Neural progenitor cell (in vitro differentiated cells): ENCODE results near the gene TEAD1. TPM values are rescaled to one million over a fixed set of nuclear protein-coding genes. Genes with fewer than 3 reads are reported as not detected.

ENCODE experiments used
- DNase-seq: peaks from one replicate; pipeline ENCODE4 v3.0.0-alpha.2; 2016; ENCODE audit warnings: low spot score
- H2AFZ ChIP-seq: fragments of 200-600 bp; sonication (generic); replicated peaks from 2 replicates; pipeline ENCODE4 v1.6.1; 2016; ENCODE audit warnings: antibody characterized with exemption
- H3F3A ChIP-seq: fragments of 200-600 bp; sonication (generic); 2 replicates; pipeline ENCODE4 v1.6.1; 2016; ENCODE audit warnings: antibody characterized with exemption, low read depth
- H3K27ac ChIP-seq: fragments of 200-600 bp; sonication (generic); 2 replicates; pipeline ENCODE4 v1.5.1; 2016; ENCODE audit warnings: mild to moderate bottlenecking
- H3K27me3 ChIP-seq: fragments of 200-600 bp; sonication (generic); 2 replicates; pipeline ENCODE4 v1.6.1; 2016; ENCODE audit warnings: mild to moderate bottlenecking, moderate library complexity
- H3K36me3 ChIP-seq: fragments of 200-600 bp; sonication (generic); 2 replicates; pipeline ENCODE4 v1.5.1; 2016
- H3K4me1 ChIP-seq: fragments of 200-600 bp; sonication (generic); 2 replicates; pipeline ENCODE4 v1.6.1; 2016; ENCODE audit warnings: mixed run types
- H3K4me2 ChIP-seq: fragments of 200-600 bp; sonication (generic); 2 replicates; pipeline ENCODE4 v1.6.1; 2016
- H3K4me3 ChIP-seq: fragments of 200-600 bp; sonication (generic); 2 replicates; pipeline ENCODE4 v1.5.1; 2016
- H3K79me2 ChIP-seq: fragments of 200-600 bp; sonication (generic); 2 replicates; pipeline ENCODE4 v1.6.1; 2016; ENCODE audit warnings: low read depth
- H3K9ac ChIP-seq: fragments of 200-600 bp; sonication (generic); 2 replicates; pipeline ENCODE4 v1.6.1; 2016
- H3K9me3 ChIP-seq: fragments of 200-600 bp; sonication (generic); 2 replicates; pipeline ENCODE4 v1.5.1; 2016; ENCODE audit warnings: low read depth
- H4K20me1 ChIP-seq: fragments of 200-600 bp; sonication (generic); 2 replicates; pipeline ENCODE4 v1.6.1; 2016; ENCODE audit warnings: low read depth
- H3K27ac Mint-ChIP-seq: 3 replicates; pipeline ENCODE4 v1.8.0; 2021; ENCODE audit warnings: mixed read lengths
- H3K27me3 Mint-ChIP-seq: 2 replicates; pipeline ENCODE4 v1.8.0; 2022; ENCODE audit warnings: low read depth, mild to moderate bottlenecking, inconsistent platforms, moderate library complexity, mixed read lengths; ENCODE audit not compliant: insufficient read depth
- H3K36me3 Mint-ChIP-seq: 3 replicates; pipeline ENCODE4 v1.8.0; 2021; ENCODE audit warnings: mixed read lengths
- H3K4me1 Mint-ChIP-seq: 3 replicates; pipeline ENCODE4 v1.8.0; 2021; ENCODE audit warnings: mixed read lengths
- H3K4me3 Mint-ChIP-seq: 3 replicates; pipeline ENCODE4 v1.8.0; 2021; ENCODE audit warnings: mild to moderate bottlenecking, moderate library complexity, mixed read lengths
- H3K9me3 Mint-ChIP-seq: 3 replicates; pipeline ENCODE4 v1.8.0; 2020; ENCODE audit warnings: mixed read lengths
- EZH2 ChIP-seq: fragments of 200-600 bp; sonication (generic); IDR thresholded peaks from 2 replicates; pipeline ENCODE4 v1.6.1; 2017; ENCODE audit warnings: antibody characterized with exemption, mild to moderate bottlenecking, moderate library complexity
- EZH2phosphoT487 ChIP-seq: fragments of 200-600 bp; sonication (generic); IDR thresholded peaks from 2 replicates; pipeline ENCODE4 v1.6.1; 2017; ENCODE audit warnings: antibody characterized with exemption
- total RNA-seq: library from RNA; depleted of rRNA; stranded (reverse); fragments of >200 nt; gene quantifications from 2 replicates; pipeline ENCODE4 v1.2.3, GENCODE V29; 2015; ENCODE audit warnings: low replicate concordance
- TF ChIP-seq, protein P1 (sequence below): fragments of 200-600 bp; sonication (generic); IDR thresholded peaks from 2 replicates; pipeline ENCODE4 v1.5.1; 2017; ENCODE audit warnings: antibody characterized with exemption, mild to moderate bottlenecking

Gene TEAD1
- total RNA-seq, 1 donor from 2014 or later, result 98.3 TPM

DNA sequence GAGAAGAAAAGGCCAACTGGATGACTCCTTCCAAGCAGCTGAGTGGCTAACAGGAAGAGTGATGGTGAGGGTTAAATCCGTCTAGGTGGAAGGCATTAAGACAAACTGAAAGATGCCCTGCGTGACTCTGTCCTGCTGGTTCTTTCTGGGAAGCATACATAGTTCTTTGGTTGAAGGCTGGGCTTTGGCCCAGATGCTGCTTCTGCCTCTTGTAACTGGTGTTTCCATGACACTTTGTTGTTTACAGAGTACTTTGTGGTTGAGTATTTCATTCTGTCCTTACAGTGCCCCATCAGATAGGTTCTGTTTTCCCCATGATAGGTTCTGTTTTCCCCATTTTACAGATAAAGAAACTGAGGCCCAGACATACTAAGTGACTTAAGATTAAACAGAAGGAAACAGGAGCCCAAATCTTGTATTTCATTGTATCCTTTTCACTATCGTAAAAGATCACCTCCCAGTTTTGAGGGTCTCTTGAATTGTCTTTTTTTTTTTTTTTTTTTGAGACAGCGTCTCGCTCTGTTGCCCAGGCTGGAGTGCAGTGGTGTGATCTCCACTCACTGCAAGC lies 210.6 kb downstream of the TEAD1 start:
- H3K27me3 ChIP-seq, result no peaks in the 10 kb centered on the region
- no peaks in the 10 kb centered on the region for H3K9me3 ChIP-seq
- Mint-ChIP-seq H3K4me1 (peaks cover 19% of the 10 kb centered on the region), H3K4me3 (no peak overlapping the region), H3K9me3 (no peaks in the 10 kb centered on the region), H3K36me3 (peaks cover 57% of the 10 kb centered on the region), H3K27ac (peak overlapping the region; percentile 75), H3K27me3 (peaks cover 2% of the 10 kb centered on the region)
- no peaks in the 10 kb centered on the region for H3K79me2 ChIP-seq
- TF ChIP-seq, protein P1, sequence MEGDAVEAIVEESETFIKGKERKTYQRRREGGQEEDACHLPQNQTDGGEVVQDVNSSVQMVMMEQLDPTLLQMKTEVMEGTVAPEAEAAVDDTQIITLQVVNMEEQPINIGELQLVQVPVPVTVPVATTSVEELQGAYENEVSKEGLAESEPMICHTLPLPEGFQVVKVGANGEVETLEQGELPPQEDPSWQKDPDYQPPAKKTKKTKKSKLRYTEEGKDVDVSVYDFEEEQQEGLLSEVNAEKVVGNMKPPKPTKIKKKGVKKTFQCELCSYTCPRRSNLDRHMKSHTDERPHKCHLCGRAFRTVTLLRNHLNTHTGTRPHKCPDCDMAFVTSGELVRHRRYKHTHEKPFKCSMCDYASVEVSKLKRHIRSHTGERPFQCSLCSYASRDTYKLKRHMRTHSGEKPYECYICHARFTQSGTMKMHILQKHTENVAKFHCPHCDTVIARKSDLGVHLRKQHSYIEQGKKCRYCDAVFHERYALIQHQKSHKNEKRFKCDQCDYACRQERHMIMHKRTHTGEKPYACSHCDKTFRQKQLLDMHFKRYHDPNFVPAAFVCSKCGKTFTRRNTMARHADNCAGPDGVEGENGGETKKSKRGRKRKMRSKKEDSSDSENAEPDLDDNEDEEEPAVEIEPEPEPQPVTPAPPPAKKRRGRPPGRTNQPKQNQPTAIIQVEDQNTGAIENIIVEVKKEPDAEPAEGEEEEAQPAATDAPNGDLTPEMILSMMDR, result no peak
- TF ChIP-seq EZH2phosphoT487 (no peak), EZH2 (no peak)
- H3K4me2 ChIP-seq, result no peak overlapping the region
- H3F3A ChIP-seq, result peaks cover 6% of the 10 kb centered on the region
- H3K4me1 ChIP-seq, result peaks cover 3% of the 10 kb centered on the region
- H3K9ac ChIP-seq, result no peak overlapping the region
- DNase-seq, result no peak
- H3K36me3 ChIP-seq, result no peaks in the 10 kb centered on the region
- no peak overlapping the region for H3K4me3 ChIP-seq
- H3K27ac ChIP-seq, result no peak overlapping the region
- peaks cover 20% of the 10 kb centered on the region for H4K20me1 ChIP-seq
- H2AFZ ChIP-seq, result no peak overlapping the region

DNA sequence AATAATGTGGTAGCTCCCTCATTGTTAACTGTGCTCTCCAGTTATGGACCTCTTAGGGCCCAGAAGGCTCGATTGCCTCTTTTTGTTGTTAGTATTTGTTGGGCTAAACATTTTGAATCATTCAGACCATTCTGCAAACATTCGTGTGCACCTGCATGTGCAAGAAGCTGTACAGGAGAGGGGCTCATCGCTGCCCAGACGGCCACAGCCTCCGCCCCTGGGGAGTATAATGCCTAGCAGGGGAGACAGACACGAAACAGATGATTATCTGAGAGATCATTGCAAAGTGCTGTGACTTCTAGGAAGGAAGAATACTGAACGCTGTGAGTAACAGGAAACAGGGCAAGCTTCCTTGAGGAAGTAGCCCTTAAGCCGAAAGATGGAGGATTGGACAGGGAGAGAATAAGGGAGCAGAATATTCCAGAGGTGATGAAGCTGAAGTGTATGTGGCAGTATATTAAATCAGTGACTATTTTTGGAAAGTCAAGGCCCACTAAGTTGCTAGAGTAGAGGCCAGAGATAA lies 211.6 kb downstream of the TEAD1 start:
- no peak for DNase-seq
- Histone ChIP-seq H3K4me3 (no peak overlapping the region), H3K4me2 (no peak overlapping the region), H3K79me2 (no peaks in the 10 kb centered on the region), H3K9ac (no peak overlapping the region), H3K36me3 (no peaks in the 10 kb centered on the region), H3K27ac (no peak overlapping the region), H3K4me1 (peaks cover 3% of the 10 kb centered on the region), H2AFZ (no peak overlapping the region), H3K9me3 (no peaks in the 10 kb centered on the region), H3F3A (peaks cover 6% of the 10 kb centered on the region), H3K27me3 (no peaks in the 10 kb centered on the region), H4K20me1 (peaks cover 10% of the 10 kb centered on the region)
- peaks cover 2% of the 10 kb centered on the region for H3K27me3 Mint-ChIP-seq
- no peak overlapping the region for H3K4me3 Mint-ChIP-seq
- H3K4me1 Mint-ChIP-seq, result peaks cover 18% of the 10 kb centered on the region
- TF ChIP-seq, protein P1, result no peak
- TF ChIP-seq EZH2 (no peak), EZH2phosphoT487 (no peak)
- no peaks in the 10 kb centered on the region for H3K9me3 Mint-ChIP-seq
- H3K36me3 Mint-ChIP-seq, result peaks cover 53% of the 10 kb centered on the region
- H3K27ac Mint-ChIP-seq, result peak overlapping the region; percentile 31

DNA sequence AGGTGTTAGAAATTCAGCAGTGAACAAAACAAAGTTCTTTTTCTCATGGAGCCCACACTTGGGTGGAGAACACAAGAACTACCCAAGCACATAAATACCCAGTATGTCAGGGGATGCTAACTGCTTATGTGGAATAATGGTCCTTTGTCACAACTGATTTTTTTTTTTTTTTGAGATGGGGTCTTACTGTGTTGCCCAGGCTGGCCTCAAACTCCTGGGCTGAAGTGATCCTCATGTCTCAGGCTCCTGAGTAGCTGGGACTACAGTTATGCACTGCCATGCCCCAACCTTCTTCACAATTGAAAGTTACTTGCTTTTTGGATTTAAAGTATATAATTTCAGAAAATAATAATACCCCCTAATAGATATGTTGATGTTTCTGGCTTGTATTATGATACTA lies 212.3 kb downstream of the TEAD1 start:
- Mint-ChIP-seq H3K36me3 (peaks cover 46% of the 10 kb centered on the region), H3K9me3 (no peaks in the 10 kb centered on the region), H3K4me3 (no peak overlapping the region), H3K27ac (no peak overlapping the region), H3K27me3 (peaks cover 2% of the 10 kb centered on the region), H3K4me1 (peaks cover 12% of the 10 kb centered on the region)
- no peak overlapping the region for H3K4me2 ChIP-seq
- H3K79me2 ChIP-seq, result no peaks in the 10 kb centered on the region
- no peaks in the 10 kb centered on the region for H3K36me3 ChIP-seq
- H3K4me3 ChIP-seq, result no peak overlapping the region
- H3K9ac ChIP-seq, result no peak overlapping the region
- no peaks in the 10 kb centered on the region for H3K9me3 ChIP-seq
- no peak overlapping the region for H3K27ac ChIP-seq
- H4K20me1 ChIP-seq, result peaks cover 8% of the 10 kb centered on the region
- peaks cover 3% of the 10 kb centered on the region for H3K4me1 ChIP-seq
- H3F3A ChIP-seq, result peaks cover 6% of the 10 kb centered on the region
- no peak for DNase-seq
- TF ChIP-seq EZH2, result no peak
- no peak for TF ChIP-seq EZH2phosphoT487
- TF ChIP-seq, protein P1, result no peak
- no peaks in the 10 kb centered on the region for H3K27me3 ChIP-seq
- no peak overlapping the region for H2AFZ ChIP-seq
